Neural crest cell (in vitro differentiated cells): ENCODE measurements around the gene TMPRSS11E. TPM values are rescaled to one million over a fixed set of nuclear protein-coding genes. Genes with fewer than 3 reads are reported as not detected.

ENCODE experiments used
- DNase-seq: peaks from one replicate; pipeline ENCODE4 v3.0.0; 2021; ENCODE audit warnings: low read depth, mixed read lengths, low spot score
- H3K27ac Mint-ChIP-seq: one replicate; pipeline ENCODE4 v1.8.0; 2021; ENCODE audit warnings: mild to moderate bottlenecking, mixed read lengths; ENCODE audit not compliant: unreplicated experiment
- H3K27me3 Mint-ChIP-seq: 2 replicates; pipeline ENCODE4 v1.8.0; 2021; ENCODE audit warnings: low read depth, mild to moderate bottlenecking, mixed read lengths
- H3K36me3 Mint-ChIP-seq: 2 replicates; pipeline ENCODE4 v1.8.0; 2021; ENCODE audit warnings: low read depth, mild to moderate bottlenecking, mixed read lengths
- H3K4me1 Mint-ChIP-seq: 2 replicates; pipeline ENCODE4 v1.8.0; 2021; ENCODE audit warnings: mixed read lengths
- H3K4me3 Mint-ChIP-seq: one replicate; pipeline ENCODE4 v1.8.0; 2021; ENCODE audit warnings: mild to moderate bottlenecking, mixed read lengths
- H3K9me3 Mint-ChIP-seq: 2 replicates; pipeline ENCODE4 v1.8.0; 2021; ENCODE audit warnings: mixed read lengths
- CTCF ChIP-seq: fragments of 200-600 bp; sonication (generic); conservative IDR thresholded peaks from 2 replicates; pipeline ENCODE4 v1.5.0; 2021; ENCODE audit warnings: antibody characterized with exemption, mild to moderate bottlenecking
- total RNA-seq: library from RNA; stranded (reverse); gene quantifications from 2 replicates; pipeline ENCODE4 v1.2.1, GENCODE V29; 2021

Gene TMPRSS11E
- total RNA-seq, 1 donor from 2014 or later, result not detected

DNA sequence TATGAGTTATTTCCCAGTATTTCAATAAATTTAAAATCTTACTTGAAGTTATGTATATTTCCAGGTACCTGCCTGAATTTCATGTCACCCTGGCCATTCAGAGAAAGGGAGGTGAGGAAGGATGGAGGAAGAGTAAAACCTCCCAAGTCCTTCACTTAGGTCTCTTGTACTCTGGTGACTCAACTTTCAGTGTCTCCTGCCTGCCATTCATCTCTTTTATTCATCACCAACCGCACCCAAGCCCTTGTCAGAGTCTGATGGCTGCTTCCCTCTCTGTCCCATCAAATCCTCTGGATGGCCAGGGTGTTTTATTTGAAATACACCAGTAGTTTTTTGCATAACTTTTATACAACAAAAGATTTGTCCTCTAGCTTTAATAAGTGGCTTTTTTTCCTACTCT, 17.8 kb downstream of the TMPRSS11E start:
- Mint-ChIP-seq H3K27me3 (no peaks in the 10 kb centered on the region), H3K36me3 (no peaks in the 10 kb centered on the region), H3K27ac (no peak overlapping the region), H3K4me1 (peaks cover 4% of the 10 kb centered on the region), H3K4me3 (no peak overlapping the region), H3K9me3 (peaks cover 2% of the 10 kb centered on the region)
- no peak for TF ChIP-seq CTCF
- DNase-seq, result no peak

GRCh38 chr4:68466185-68466584, 18.9 kb downstream of the TMPRSS11E start:
- no peak overlapping the region for H3K4me3 Mint-ChIP-seq
- DNase-seq, result no peak
- H3K4me1 Mint-ChIP-seq, result no peaks in the 10 kb centered on the region
- no peak overlapping the region for H3K27ac Mint-ChIP-seq
- peaks cover 5% of the 10 kb centered on the region for H3K9me3 Mint-ChIP-seq
- TF ChIP-seq CTCF, result no peak
- H3K27me3 Mint-ChIP-seq, result peaks cover 2% of the 10 kb centered on the region
- no peaks in the 10 kb centered on the region for H3K36me3 Mint-ChIP-seq

- peaks cover 2% of the 10 kb centered on the region for H3K27me3 Mint-ChIP-seq
- no peaks in the 10 kb centered on the region for H3K36me3 Mint-ChIP-seq
- H3K4me3 Mint-ChIP-seq, result no peak overlapping the region
- TF ChIP-seq CTCF, result no peak
- no peak for DNase-seq
- H3K4me1 Mint-ChIP-seq, result no peaks in the 10 kb centered on the region
- H3K27ac Mint-ChIP-seq, result no peak overlapping the region
- peaks cover 5% of the 10 kb centered on the region for H3K9me3 Mint-ChIP-seq
Measured at GRCh38 chr4:68466751-68467150, 19.5 kb downstream of the TMPRSS11E start.

DNA sequence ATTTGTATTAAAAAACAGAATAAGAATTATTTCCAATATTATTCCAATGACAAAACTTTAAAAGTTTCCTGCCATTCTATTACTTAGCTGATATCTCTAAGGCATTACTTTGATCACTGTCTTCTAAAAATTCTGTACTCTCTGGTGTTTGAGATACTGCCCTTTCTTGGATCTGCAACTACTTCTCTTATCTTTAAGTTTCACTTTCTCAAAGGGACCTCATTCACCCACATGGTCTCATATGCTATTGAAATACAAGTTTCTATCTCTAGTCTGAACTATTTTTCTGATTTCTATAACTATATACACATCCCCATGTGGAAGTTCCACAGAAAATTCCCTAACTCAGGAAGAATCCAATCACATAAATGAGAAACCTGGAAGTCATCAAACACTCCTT, 22.2 kb downstream of the TMPRSS11E start:
- TF ChIP-seq CTCF, result no peak
- H3K27me3 Mint-ChIP-seq, result peaks cover 2% of the 10 kb centered on the region
- peaks cover 5% of the 10 kb centered on the region for H3K9me3 Mint-ChIP-seq
- no peak for DNase-seq
- H3K4me1 Mint-ChIP-seq, result no peaks in the 10 kb centered on the region
- H3K36me3 Mint-ChIP-seq, result no peaks in the 10 kb centered on the region
- no peak overlapping the region for H3K27ac Mint-ChIP-seq
- H3K4me3 Mint-ChIP-seq, result no peak overlapping the region

DNA sequence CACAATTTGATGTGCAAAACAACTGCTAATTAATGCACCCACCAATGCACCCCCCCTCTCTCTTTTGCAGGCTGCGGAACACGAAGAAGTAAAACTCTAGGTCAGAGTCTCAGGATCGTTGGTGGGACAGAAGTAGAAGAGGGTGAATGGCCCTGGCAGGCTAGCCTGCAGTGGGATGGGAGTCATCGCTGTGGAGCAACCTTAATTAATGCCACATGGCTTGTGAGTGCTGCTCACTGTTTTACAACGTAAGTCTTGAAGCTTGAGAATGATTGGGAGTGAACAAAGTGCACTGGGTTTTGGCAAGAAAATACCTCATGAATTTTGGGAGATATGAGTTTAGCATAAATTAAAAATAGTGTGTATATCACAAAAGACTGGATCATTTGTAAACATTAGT, 28.9 kb downstream of the TMPRSS11E start:
- TF ChIP-seq CTCF, result no peak
- H3K4me3 Mint-ChIP-seq, result no peak overlapping the region
- H3K9me3 Mint-ChIP-seq, result peaks cover 2% of the 10 kb centered on the region

GRCh38 chr4:68489338-68489737, 42.1 kb downstream of the TMPRSS11E start:
- Mint-ChIP-seq H3K27me3 (no peaks in the 10 kb centered on the region), H3K4me1 (peaks cover 1% of the 10 kb centered on the region), H3K4me3 (no peak overlapping the region), H3K9me3 (no peaks in the 10 kb centered on the region), H3K36me3 (no peaks in the 10 kb centered on the region), H3K27ac (no peak overlapping the region)
- no peak for TF ChIP-seq CTCF
- DNase-seq, result no peak

More for the DNA sequence above, 28.9 kb downstream of the TMPRSS11E start:
- Mint-ChIP-seq H3K36me3 (no peaks in the 10 kb centered on the region), H3K4me1 (no peaks in the 10 kb centered on the region), H3K27ac (no peak overlapping the region), H3K27me3 (no peaks in the 10 kb centered on the region)
- DNase-seq, result no peak
